GM21515 (cell line): Measurements from ENCODE around the gene EXOC1.
A peak's percentile ranks its signal among the peaks of the same experiment; 100 is the strongest.
"Not testable (repeated sequence)": the region's sequence is repeated elsewhere in the genome, so short reads cannot be mapped to it uniquely, and the experiment has no call there.

Experiments
- ATAC-seq: cut with Tn5 transposase; IDR thresholded peaks from one replicate; pipeline ENCODE4 v1.9.1; 2021; ENCODE audit not compliant: unreplicated experiment

The EXOC1 gene

DNA sequence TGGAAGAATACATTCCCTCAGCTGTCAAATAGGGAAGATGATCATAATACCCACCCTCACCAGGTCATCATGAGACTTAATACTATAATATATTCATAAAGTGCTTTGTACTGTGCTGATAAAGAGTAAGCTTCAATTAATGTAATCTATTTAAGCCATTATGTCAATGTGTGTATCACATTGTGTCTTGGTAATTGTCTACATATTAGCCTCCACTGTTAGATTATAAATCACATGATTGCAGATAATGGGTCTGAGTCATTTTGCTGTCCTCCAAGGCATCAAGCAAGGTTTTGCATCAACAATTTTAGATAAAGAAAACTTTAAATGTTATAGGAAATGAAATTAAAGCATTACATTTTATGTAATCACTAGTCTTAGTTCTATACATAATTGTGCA is 50.1 kb downstream of the EXOC1 start:
- ATAC-seq = no peak

DNA sequence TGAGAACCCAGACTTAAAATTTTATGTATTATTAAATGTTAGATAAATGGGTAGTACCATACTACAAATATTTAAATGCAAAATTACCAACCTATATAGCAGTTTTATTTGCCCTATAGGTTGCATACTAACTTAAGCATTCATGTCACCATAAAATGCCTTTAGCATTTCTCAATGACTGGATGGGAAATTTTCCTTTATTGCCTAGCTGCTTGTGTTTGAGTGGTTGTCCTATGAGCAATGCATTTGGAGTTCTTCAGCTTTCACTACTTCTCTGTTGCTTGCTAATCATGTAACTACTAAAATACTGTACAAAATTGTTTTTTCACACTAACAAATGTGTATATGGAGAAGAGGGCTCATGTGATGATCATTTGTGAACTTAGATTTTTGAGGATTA is 51.1 kb downstream of the EXOC1 start:
- ATAC-seq = no peak

DNA sequence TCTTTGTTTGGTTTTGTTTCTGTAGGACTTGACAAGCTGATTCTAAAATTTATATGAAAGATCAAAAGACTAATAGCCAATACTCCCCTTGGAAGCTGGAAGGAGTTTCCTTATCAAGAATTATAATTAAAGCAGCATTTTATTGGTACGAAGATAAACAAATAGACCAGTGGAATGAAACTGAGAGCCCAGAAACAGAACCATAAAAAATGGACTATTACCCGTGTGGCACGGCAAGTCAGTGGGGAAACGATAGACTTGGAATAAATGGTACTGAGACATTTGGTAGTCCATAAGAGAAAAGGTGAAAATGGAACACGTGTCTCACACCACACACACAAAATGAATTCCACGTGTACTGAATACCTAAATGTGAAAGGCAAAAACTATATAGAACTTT is 52.9 kb downstream of the EXOC1 start:
- no peak for ATAC-seq

DNA sequence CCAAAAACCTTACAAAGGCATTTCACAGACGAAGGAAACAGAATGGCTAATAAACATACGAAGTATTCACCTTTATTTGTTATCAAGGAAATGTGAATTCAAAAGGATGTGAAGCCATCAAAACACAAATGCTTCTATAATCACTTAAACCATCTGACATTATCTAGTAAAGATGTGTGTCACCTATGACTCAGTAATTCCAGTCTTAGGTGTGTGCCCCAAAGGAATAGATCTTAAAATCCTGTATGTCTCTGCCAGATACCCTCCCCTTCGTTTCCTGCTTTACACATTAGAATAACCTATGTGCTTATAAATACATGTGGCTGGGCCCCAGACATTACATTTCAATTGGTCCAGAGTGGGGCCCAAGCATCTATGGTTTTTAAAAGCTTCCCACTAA is 53.5 kb downstream of the EXOC1 start:
- no peak for ATAC-seq

DNA sequence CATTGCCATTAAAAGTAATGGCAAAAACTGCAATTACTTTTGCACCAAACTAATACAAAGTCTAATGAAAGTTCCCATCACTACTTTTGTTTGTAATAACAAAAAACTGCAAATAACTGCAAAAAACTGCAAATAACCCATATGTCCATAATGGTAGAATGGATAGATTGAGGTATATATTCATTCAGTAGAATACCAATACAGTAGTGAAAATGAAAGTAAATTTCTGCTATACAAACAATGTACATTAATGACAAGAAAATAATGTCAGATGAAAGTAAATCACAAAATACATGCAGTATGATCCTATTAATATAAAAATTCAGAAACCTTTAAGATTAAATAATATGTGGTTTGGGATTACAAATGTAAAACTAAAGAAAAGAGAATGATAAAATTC is 54.0 kb downstream of the EXOC1 start:
- no peak for ATAC-seq

DNA sequence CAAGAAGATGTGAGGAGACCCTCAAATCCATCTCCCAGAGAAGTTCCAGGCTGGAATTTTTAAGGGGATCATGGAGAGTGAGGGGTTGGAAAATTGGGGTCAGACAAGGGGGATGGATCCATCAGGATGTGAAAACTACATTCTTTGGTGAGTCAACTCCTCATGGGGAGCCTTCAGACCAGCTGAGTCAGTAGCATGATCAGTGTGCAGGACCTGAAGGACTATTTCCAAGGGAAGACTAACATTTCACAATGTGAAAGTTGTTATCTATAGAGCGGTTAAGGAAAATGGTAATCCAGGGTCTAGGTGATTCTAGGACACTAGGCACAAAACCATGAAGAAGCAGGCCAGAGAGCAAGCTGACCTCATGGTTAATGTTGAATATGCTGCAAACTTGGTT is 56.7 kb downstream of the EXOC1 start:
- no peak for ATAC-seq

DNA sequence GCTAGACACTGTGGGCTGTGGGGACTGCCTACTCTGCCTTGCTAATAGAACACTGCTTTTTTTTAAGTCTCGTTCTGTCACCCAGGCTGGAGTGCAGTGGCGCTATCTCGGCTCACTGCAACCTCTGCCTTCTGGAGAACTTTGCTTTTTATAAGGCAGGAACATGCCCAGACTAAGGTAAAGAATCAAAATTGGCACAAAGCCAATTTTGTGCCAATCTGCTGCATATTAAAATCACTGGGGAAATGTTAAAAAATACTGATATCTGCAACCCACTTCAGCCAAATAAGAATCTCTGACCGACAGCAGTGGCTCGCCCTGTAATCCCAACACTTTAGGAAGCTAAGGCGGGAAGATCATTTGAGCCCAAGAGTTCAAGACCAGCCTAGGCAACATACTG is 58.8 kb downstream of the EXOC1 start:
- no peak for ATAC-seq

DNA sequence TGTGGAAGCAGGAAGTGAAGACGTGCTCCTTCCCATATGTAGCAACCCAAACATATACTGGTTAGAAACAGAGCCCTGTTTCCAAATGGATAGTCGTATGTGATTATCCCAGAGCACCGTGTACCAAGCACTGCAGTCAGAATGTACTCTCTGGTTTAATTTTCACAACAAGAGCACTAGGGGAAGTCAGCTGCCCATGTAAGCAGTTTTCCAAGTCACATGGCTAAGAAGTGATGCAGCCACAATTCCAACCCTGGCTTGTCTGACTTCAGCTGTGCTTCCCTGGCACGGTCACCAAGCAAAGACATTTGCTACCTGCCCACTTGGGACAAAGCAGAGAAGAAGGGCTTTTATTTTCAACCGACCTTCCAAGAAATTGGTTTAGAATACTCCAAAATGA is 67.1 kb downstream of the EXOC1 start:
- no peak for ATAC-seq

DNA sequence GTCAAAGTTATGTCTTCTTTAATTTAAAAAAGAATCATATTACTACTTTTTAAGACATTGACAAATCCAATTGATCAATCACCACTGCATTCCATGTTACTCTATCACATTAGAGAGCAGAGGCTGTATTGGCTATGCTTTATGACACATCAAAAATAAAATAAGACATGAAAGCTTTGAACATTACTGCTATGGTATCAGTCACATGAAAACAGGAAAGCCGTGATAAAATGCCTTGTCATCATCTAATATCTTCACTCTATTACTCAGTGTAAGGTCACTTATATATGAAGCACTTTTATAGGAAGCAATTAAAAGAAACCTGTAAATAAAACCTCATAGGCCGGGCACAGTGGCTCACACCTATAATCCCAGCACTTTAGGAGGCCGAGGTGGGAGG is 67.6 kb downstream of the EXOC1 start:
- no peak for ATAC-seq

DNA sequence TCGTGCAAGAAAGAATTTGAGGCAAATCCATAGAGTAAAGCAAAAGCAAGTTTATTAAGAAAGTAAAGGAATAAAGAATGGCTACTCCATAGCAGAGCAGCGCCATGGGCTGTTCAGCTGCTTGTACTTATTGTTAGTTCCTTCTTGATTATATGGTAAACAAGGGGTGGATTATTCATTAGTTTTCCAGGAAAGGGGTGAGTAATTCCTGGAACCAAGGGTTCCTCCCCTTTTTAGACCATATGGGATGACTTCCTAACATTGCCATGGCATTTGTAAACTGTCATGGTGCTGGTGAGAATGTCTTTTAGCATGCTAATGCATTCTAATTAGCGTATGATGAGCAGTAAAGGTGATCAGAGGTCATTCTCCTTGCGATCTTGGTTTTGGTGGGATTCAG is 71.8 kb downstream of the EXOC1 start:
- no peak for ATAC-seq

DNA sequence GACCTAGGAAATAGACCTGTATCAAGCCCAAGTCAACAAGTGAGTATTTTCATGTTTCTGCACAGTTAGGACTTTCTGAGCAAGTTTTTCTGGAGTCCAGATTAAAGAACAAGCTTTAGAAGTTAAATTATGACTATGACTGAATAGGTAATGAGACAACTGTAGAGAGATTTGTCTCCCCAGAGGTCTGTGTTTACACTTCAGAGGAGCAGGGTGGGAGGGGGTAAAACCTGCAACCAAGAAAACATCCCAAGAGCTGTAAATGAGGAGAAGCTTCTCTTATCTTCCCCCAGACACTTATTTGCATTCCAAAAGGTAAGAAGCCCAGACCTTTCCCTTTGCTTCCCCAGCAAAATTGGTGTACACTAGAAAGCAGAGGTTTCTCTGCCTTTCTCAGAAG is 73.2 kb downstream of the EXOC1 start:
- no peak for ATAC-seq

DNA sequence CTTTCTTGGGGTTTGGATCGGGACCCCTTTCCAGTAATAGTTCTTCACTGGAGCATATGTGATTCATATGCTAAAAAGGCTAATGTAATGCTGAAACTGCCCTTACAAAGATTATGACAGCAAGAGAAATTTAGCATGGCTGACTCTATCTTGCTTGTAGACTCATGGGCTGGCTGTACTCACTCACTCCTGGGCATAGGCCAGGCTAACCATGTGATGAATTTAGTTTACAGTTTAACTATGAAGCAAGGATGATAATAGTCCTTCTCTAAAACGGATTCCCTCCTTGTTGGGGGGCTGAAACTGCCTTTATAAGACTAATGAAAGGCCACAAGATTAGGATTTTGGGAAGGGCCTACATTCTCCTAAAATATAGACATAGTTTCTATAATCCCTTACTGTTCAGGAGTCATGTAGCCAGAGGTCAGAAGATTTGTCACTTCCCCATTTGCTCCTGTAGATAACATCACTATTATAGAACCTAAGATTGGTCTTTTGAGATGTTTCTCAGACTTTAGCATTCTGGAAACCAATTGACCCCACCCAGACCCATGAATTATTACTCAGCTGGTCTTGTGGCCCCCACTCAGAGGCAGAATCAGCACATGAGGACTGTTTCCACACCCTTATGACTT is 74.5 kb downstream of the EXOC1 start:
- ATAC-seq = no peak

DNA sequence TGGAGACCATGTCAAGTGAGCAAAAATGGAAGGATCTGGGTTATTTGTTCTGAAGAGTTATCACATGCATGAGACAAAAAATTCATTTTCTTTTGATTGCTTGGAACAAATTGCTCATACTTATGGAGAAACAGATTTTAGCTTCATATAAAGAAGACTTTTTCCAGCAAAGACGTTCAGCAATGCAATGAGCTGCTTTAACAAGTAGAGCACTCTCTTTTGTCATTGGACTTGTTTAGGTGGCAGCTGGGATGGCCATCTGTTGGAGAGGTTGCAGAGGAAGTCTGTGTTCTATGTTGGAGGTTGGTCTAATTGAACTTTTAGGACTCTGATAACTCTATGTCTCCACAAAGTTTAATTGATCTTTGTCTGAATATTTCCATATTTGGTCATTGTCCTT is 75.4 kb downstream of the EXOC1 start:
- no peak for ATAC-seq

DNA sequence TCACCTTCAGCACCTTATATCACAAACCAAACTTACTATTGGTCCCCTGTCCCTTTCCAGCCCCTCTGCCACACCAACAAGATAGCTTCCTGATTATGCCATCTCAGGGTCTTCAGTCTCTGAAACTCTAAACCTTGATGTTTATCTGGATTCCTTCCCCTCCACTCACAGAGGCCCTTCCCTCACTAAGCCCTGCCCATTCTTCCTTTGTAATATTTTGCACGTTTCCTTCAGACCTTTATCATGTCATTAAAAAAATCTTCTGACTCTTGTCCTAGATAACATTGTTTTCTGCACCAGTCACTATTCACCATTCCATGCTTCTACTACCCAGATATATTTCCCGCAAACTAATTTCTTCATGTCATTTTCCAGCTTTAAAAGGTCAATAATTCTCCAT is 77.6 kb downstream of the EXOC1 start:
- ATAC-seq = no peak

DNA sequence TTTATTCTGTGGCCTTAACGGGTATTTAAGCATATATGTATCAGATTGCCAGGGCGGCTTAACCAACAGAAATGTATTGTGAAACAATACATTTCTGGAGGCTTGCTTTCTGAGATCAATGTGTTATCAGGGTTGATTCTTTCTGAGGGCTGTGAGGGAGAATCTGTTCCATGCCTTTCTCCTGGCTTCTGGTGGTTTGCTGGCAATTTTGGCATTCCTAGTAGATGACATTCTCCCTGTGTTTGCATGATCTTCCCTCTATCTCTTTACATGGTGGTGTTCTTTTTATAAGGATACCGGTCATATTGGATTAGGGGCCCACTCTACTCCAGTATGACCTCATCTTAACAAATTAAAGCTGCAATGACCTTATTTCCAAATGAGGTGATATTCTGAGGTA is 78.4 kb downstream of the EXOC1 start:
- no peak for ATAC-seq

DNA sequence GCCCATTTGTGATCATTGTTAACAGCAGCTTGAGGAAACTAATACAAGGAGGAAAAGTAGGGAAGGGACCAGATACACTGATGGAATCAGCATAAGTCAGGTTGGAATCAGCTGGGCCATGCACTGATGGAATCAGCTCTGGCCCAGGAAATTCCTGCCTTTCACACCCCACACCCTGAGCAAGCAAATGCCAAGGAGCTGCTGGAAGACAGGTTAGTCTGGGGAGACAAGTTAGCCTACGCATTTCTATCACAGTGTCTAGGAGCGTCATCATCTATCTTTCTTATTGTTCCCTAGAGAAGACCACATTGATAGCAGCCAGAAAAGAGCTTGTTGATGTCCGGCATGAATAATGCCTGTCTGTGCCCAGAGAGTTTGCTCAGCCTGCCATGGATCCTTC is 79.1 kb downstream of the EXOC1 start:
- no peak for ATAC-seq

DNA sequence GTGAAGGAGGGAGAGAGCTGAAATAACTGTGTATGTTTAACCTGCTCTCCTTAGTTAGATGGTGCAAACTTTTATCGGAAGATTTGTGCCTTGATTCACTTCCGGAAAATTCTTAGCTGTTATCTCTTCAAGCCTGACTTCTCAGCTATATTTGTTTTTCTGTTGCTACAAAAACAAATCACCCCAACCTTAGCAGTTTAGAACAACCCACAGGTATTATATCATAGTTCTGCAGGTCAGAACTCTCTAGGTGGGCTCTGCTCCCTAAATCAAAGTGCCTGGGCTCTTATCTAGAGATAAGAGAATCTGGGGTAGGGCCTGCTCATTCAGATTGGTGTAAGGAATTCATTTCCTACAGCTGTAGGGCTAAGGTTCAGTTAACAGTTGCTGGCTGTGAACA is 80.2 kb downstream of the EXOC1 start:
- no peak for ATAC-seq

DNA sequence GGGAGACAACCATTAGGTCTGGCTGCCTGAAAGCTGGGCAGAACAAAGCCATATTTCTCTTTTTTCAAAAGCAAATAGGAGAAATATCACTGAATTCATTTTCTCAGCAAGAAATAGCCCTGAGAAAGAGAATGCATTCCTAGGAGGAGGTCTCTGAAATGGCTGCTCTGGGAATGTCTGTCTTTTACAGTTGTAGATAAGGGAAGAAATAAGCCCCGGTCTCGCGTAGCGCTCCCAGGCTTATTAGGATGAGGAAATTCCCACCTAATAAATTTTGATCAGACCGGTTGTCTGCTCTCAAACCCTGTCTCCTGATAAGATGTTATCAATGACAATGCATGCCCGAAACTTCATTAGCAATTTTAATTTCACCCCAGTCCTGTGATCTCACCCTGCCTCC is 82.5 kb downstream of the EXOC1 start:
- ATAC-seq = not testable (repeated sequence)

DNA sequence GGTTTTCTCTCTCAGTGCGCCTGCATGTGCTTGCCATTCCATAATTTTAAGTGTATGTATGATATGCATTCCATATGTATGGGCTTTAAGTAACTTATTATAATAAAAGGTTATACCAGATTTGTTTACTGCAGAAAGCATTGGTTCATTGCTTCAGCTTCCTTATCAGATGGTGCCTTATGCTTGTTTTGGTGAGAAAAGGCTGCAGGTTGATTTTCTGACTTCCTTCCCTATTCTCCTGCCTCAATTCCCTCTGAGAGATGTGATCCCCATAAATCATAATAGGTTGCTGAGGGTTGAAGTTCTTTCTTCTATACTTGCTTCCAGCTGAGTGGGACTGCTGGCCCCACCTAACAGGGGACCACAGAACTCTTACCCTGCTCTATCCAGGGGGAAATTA is 85.0 kb downstream of the EXOC1 start:
- ATAC-seq = no peak

DNA sequence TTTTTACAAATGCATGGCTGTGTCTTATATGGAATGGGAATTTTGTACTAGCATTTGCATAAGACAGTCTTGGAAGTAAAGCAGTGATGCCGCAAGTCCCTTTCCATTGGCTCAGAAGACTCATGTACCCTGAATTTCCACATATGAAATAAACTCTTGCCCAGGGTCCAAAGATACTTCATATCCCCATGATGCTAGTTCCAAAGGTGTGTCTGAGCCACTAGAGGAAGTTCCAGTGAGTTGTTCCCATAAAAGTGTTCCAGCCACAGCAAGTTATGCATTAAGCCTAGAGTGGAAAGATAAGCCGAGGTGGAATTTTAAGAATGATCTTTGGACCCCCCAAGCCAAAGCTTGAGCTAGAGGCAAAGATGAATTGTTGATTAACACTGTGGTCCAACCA is 86.0 kb downstream of the EXOC1 start:
- ATAC-seq = no peak

DNA sequence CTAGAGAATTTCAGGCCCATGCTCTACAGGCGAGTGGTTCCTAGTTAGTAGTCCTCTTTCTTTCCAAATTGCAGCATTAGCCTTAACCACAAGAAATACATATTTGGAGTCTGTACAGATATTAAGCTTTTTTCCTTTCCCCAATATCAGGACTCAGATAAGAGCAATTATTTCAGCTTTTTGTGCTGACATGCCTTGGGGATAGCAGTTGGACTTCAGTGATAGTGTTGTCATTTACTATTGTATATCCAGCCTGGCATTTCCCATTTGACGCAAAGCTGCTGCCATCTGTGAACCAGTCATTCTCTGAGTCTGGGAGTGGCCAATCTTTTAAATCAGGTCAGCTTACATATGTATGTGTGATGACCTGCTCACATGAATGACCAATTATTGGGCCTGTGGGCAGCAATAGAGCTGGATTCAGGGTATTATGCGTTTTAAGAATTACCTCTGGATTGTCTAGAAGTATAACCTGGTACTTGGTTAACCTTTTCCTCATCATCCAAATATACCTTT is 88.5 kb downstream of the EXOC1 start:
- ATAC-seq = no peak

DNA sequence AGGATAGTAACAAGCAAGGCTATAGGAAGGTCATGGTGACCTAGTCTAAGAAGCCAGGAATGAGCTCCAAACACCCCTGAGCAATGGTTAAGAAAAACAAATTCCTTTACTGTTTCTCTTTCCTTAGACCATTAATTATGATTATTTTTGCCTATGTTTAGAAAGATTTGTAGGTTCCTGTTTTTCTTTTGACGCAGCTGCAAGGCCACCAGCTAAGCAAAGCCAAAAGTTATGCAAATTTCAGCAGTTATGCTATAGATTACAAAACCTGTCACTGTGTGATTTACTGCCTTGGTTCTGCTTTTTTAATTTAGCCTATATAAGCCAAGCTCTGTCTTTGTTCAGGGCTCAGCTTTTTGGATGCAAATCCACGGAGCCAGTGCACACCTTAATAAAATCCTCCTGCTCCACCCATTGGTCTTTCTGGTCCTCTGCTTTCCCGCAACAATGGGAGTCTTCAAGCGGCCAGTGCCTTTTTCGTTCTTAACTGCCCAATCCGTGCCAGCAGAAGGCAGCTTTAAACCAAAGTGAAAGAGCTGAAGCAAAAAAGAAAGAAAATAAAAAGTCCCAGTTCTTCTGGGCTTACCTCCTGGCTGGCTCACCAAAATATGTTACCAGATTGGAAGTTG is 93.9 kb downstream of the EXOC1 start:
- ATAC-seq = peak; percentile 46
